NB4 (cell line): Measurements from ENCODE around the gene FOXD4.
"Not testable (repeated sequence)": the region's sequence is repeated elsewhere in the genome, so short reads cannot be mapped to it uniquely, and the experiment has no call there.

Experiments used
- MYC ChIP-seq: IDR thresholded peaks from 2 replicates; pipeline ENCODE4 v1.6.1; 2011; ENCODE audit warnings: low read depth, low read length
- POLR2A ChIP-seq: IDR thresholded peaks from 2 replicates; pipeline ENCODE4 v1.6.1; 2011; ENCODE audit warnings: mild to moderate bottlenecking; ENCODE audit not compliant: insufficient read length; ENCODE audit errors: extremely low read depth
- TF ChIP-seq, protein P1 (sequence below): IDR thresholded peaks from one replicate; pipeline ENCODE4 v1.5.1; 2012; ENCODE audit warnings: low read depth, low read length
- TF ChIP-seq, protein P2 (sequence below): IDR thresholded peaks from 2 replicates; pipeline ENCODE4 v1.6.1; 2011; ENCODE audit warnings: low read depth, low read length

DNA sequence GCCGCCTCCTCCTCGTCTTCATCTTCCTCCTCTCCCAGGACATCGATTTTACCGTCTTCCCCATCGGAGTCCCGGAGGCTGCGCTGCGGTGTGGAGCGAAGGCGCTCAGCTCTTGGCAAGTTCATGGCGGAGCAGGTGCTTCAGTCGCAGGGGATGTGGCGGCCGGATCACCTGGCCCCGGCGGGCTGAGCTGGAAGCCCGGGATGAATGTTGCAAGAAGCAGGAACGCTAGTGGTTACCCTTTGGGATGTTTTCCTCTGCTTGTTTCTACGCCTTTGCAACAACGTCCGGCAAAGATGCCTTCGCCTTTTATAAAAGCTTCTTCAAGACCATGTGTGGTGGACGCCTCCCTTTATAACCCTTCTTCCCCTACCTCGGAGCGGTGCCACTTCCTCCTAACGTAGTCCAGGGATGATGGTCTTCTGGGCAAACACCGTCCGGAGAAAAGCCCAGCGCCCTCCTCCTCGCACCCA lies at the start of gene FOXD4:
- TF ChIP-seq, protein P1, sequence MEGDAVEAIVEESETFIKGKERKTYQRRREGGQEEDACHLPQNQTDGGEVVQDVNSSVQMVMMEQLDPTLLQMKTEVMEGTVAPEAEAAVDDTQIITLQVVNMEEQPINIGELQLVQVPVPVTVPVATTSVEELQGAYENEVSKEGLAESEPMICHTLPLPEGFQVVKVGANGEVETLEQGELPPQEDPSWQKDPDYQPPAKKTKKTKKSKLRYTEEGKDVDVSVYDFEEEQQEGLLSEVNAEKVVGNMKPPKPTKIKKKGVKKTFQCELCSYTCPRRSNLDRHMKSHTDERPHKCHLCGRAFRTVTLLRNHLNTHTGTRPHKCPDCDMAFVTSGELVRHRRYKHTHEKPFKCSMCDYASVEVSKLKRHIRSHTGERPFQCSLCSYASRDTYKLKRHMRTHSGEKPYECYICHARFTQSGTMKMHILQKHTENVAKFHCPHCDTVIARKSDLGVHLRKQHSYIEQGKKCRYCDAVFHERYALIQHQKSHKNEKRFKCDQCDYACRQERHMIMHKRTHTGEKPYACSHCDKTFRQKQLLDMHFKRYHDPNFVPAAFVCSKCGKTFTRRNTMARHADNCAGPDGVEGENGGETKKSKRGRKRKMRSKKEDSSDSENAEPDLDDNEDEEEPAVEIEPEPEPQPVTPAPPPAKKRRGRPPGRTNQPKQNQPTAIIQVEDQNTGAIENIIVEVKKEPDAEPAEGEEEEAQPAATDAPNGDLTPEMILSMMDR = not testable (repeated sequence)
- not testable (repeated sequence) for TF ChIP-seq POLR2A, MYC
- TF ChIP-seq, protein P2, sequence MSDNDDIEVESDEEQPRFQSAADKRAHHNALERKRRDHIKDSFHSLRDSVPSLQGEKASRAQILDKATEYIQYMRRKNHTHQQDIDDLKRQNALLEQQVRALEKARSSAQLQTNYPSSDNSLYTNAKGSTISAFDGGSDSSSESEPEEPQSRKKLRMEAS = not testable (repeated sequence)
